ENCODE results near the gene BRCA2.

The BRCA2 gene

DNA sequence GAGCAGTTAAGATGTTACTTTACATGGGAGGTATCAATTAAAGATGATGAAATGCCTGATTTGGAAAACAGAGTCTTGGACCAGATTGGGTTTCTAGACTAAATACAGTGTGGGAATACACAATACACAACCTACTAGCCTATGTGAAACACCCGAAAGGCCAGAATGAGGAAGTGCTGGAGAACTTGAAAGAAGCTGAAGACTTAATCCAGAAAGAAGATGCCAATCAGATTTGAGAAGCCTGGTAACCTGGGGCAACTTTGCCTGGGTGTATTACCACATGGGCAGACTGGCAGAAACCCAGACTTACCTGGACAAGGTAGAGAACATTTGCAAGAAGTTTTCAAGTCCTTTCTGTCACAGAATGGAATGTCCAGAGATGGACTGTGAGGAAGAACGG lies 69.4 kb downstream of the BRCA2 start:
- no peak for DNase-seq

DNA sequence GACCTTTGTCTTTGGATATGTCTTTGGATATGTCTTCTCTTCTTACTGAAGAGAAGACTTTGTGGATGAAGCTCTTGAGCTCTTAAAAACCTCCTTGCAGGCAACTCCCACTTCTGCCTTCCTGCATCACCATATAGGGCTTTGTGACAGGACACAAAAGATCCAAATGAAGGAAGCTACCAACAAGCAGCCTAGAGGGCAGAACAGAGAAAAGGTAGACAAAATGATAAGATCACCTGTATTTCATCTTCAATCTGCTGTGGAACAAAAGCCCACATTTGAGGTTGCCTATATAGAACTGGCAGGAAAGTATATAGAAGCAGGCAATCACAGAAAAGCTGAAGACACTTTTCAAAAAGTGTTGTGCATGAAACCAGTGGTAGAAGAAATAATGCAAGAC lies 70.1 kb downstream of the BRCA2 start:
- no peak for DNase-seq

DNA sequence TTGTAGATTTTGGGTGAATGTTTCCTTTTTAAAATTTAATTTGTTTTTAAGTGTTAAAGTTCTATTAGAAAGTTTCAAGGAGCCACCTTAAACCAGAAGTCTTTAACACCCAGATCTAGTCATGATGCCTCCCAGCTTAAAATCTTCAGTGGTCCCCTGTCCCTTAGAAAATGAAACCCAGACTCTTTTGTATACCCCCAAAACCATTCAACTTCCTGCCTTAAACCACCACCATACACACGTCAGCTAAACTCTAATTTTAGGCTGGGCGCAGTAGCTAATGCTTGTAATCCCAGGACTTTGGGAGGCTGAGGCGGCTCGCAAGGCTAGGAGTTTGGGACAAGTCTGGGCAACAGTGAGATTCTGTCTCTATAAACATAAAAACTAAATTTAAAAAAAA lies 74.7 kb downstream of the BRCA2 start:
- DNase-seq: no peak

DNA sequence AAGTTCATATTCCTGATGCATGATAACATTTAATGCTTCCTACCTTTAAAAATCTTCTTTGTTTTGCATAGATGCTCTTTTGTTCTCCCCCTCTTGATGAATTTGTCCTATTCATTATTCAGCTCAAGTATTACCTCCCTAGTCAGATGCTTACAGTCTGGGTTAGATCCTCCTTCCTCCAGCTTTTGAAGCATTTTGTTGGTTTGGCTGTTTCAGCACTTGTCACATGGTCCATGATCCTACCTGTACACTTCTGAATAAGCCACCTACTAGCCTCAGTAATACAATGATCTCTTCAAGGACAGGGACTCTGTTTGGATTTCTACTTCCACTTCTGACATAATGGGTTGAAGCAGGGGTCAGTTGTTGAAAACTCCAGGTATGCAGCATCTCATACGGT lies 75.2 kb downstream of the BRCA2 start:
- DNase-seq: no peak

DNA sequence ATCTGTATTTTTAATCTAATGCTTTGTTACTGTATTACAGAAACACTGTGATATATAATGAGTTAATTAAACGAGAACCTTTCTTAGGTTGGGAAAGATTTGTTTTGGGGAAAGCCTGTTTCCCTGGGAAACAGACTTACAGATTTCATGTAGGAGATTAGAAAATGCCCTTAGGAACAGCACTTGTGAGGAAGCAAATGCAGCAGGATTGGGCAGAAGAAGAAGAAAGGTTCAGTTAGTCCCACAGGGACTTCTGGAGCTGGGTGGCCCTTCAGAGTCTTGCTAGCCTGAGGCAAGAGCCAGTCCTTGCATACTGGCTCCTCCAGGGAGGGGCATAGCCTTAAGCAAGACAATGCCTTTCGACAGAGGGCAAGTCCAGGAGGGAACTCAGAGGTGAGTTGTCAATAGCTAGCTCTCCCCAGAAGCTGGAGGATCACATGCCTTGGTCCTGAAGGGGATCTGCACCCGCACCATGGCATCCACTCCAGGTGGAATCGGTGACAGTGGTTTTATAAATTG lies 75.9 kb downstream of the BRCA2 start:
- DNase-seq: no peak

DNA sequence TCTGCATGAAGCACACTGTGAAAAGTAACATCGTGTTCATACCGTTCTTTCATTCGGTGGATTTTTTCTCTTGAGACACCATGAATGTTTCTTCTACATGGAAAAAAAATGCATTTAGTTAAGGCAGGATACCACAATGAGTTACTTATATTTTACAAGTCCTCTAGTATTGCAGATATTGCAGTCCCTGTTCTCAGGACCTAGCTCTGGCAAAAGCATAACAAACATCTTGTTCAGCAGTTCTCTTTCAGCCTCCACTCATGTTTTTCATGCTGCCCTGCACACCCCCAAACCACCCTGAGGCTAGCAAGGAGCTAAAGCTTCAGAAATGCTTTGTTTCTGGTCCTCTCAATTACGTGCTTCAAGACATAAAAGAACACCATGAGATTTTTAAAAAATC lies 87.8 kb downstream of the BRCA2 start:
- DNase-seq: no peak

DNA sequence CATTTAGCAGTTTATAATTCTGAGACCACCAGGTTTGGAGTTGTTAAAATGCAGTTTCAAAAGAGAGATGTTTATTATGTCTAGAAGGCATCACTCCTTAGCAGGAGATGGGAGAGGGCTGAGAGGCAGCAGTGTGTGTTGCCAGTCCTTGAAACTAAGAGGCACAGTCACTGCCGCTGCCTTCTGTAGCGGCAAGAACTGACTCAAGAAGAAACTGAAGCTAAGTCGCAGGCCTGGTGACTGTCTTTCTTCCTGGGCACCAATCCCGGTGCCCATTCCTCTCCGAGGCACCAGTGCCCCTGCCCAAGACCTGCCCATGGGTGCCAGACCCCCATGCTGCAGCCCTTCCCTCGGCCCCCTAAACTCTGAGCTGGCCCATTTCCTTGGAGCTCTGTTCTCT lies 92.5 kb downstream of the BRCA2 start:
- DNase-seq: no peak

DNA sequence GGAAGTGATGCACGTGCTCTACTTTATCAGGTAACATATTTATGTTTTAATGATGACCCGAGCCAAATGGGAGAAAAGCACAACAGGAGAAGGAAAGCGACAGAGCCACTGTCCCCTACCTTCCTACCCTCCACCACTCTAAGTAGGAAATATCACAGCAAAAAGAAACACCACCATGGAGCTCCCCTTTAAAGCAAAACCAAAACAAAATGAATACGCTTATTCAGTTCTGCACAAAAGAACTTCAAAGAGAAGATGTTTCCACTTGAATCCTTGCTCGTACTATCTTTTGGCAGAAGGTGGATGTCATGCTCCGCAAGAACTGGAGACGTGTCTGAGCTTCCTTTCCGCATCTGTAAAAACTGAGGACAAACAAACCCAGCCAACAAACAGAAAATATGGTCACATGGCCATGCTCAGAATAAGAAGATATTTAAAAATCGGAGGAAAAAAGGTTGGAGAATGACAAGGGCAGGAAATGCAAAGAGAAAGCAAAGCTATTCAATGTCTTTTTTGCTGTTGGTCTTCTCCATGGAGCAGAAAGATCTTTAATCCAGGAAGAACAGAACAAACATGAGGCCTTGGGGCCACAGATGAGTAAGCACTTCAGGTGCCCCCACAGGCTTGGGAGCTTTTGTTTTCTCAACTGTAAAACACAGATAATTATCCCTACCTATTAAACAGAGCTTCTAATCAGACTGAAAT lies 93.1 kb downstream of the BRCA2 start:
- DNase-seq: no peak

DNA sequence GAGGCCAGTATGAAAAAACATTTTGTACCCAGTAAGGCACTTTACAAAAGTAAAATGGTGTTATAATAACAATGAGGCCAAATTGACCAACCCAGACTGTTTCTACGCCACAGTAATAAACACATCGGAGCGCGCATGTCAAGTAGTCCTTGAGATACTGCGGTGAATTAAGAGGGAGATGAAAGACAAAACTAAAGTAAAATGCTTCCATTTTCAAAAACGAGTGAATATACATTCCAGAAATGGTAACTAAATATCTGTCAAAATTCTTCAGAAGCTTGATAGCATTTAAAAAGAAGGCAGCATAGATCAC lies 93.6 kb downstream of the BRCA2 start:
- no peak for DNase-seq

DNA sequence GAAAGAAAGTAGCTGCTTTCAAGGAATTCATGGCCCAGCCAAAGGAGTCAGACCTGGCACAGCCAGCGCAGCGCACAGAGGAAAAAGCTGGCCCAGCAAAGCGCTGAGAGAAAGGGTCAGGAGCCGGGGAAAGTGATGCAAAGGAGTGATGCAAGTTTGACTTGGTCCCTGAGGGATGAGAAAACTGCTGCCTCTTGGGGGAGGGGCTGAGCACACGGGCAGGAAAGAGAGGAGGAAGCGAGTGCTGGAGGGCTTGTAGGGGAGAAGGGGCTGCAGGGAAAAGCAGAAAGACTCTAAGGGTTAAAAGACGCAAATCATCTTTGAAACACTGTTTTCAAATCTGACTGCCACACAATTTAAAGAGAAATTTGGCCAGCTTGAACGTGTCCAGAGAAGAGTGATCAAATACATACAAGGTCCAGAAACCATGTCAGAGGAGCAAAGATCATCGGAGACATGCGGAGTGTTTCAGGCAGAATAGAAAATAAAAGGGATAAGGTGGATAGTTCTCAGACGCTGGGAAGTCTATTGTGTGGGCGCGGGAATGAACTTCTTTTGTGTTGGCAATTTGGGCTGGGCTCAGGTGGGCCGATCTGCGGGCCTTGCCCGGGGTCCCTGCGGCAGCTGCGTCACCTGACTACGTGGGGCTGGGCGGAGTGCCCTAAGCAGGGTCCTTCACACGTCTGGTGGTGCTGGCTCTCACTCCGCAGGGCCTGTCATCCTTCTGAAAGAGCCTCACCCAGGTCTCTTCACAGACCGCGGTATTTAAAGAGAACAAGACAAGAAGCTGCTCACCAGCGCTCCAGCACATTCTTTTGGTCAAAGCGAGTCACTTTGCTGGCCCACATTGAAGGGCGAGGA lies 94.5 kb downstream of the BRCA2 start:
- DNase-seq: no peak

DNA sequence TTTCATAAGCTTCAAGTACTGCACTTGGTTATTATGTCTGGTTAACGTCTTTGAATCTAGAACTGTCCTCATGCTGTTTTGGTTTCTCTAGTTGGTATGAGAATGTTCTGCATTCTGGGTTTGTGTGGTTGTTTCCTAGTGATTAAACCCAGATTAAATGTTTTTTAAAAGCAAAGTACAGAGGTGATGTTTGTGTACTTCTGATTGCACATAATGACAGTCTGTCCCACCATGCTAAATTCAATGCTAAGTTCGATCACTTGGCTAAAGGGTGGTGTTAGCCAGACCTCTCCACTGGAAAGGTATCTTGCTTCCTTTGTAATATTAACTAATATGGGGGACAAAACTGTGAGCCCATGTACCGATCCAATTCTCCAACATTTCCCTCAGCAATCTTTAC lies 98.0 kb downstream of the BRCA2 start:
- DNase-seq: no peak

DNA sequence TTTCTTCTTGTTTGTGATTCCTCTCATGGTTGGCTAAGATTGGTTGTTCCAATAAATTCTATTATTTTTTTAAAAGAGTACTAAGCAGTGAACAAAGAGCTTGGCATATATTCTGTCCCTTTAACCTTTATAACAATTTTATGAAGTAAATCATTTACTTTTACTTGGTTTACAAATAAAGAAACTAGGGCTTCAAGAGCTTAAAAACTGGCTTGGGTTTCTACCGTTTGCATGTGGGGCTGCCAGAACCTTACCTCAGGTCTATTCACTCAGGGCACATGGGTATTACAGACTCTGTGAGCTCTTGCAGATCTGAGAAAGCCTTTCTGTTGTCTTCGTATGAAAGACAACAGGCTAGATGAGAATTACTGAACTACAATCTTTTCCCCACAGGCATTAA lies 99.3 kb downstream of the BRCA2 start:
- no peak for DNase-seq

DNA sequence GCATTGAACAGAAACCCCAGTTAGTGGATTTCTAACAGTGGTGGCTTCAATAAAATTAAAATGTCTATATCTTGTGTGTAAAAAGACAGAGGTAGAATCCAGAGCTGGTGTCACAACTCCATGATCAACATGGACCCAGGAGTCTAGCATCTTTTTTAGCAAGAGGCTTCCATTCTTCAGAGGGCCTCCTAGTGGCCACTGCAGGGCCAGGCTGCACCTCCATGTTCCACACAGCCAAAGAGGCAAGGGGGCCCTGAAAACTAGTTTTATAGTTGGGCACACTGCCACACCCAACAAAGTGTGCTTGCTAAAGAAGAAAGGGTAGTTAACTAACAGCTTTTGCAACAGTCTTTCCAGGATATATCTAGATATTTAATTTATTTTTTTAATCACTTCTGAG lies 99.7 kb downstream of the BRCA2 start:
- no peak for DNase-seq

DNA sequence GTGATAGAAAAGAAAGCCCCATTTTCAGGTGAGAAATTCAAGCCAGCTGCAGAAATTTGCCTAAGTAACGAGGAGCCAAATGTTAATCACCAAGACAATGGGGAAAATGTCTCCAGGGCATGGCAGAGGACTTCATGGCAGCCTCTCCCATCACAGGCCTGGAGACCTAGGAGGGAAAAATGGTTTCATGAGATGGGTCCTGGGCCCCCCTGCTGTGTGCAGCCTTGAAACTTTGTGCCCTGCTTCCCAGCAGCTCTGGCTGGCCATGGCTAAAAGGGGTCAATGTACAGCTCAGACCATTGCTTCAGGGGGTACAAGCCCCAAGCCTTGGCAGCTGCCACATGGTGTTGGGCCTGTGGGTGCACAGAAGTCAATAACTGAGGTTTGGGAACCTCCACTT lies 102.7 kb downstream of the BRCA2 start:
- no peak for DNase-seq

DNA sequence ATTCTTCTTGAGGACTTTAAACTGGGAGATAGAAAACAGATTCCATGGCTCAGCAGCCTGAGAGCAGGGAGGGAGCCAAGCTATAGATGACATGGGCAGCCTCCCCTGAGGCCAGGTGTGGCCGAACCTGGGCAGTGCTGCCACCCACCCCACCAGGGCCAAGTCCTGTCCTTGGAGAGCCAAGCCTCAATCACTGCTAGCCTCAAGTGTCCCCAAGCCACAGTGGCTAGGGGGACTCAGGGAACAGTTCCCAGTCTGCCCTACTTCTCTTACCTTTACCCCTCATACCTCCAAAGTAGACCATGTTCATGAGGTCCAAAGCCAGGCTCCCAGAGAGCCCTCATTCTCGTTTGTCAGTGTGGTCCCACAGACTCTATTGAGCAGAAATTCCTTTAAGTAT lies 104.6 kb downstream of the BRCA2 start:
- no peak for DNase-seq

DNA sequence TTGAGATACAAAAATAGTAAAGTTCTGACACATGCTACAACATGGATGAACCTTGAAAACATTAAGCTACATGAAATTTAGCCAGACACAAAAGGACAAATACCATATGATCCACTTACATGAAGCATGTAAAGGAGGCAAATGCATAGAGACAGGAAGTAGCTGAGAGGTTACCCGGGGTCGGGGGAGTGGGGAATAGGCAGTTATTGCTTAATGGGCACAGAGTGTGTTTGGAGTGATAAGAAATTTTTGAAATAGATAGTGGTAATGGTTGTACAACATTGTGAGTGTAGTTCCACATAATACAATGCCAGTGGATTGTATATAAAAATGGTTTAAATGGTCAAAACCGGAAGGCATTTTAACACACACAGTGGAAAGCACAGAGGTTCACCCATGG lies 108.3 kb downstream of the BRCA2 start:
- no peak for DNase-seq

DNA sequence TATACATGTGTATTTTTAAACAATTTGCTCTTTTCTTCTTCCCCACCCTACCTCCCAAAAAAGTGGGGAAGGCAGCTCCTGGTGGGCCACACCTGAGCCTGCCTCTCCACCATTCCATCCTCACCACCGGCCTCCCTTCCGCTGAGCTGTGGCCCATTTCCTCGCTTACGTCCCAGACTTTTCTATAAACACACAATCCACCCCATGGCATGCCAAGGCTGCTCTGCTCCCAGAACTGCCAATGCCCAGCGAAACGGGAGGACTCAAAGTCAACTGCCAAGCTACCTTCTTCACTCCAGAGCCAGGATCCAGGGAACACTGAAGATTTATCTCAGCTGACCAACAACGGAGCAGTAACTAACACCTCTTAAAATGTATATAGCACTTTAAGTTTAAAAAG lies 109.8 kb downstream of the BRCA2 start:
- DNase-seq: no peak

DNA sequence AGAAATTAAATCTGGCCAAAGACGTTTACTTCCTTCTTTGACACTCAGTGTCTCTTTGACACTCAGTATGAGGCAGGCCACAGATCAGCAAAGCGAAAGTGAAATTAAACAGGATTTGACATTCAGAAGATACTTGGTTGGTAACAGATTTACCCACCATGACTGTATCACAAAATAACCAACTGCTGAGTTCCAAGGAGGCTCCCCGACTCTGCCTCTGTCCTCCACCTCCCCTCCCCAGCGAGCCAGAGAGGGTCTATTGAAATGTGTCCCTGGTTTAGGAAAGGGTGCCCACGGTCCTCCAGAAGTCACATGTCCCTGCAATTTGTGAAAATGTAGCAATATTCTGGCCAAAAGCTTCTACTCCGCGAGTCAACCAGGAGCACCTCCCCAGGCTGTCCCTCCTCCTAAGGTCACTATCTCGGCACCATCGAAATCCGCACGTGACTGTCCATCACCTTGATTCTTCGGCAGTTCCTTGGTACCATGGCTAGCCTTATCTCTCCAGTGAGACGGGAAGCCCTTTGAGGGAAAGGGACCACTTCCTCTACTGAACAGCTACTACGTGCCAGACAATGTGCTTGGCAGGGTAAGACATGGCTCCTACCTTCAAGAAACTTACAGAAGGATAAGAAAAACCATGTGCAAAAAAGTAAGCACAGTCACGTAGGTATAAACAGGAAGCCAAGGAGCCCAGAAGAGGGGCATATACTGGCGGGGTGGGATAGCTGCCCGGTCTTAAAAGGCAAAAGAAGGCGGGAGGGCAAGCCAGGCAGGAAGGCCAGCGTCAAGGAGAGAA lies 111.1 kb downstream of the BRCA2 start:
- DNase-seq: peak; percentile 77

DNA sequence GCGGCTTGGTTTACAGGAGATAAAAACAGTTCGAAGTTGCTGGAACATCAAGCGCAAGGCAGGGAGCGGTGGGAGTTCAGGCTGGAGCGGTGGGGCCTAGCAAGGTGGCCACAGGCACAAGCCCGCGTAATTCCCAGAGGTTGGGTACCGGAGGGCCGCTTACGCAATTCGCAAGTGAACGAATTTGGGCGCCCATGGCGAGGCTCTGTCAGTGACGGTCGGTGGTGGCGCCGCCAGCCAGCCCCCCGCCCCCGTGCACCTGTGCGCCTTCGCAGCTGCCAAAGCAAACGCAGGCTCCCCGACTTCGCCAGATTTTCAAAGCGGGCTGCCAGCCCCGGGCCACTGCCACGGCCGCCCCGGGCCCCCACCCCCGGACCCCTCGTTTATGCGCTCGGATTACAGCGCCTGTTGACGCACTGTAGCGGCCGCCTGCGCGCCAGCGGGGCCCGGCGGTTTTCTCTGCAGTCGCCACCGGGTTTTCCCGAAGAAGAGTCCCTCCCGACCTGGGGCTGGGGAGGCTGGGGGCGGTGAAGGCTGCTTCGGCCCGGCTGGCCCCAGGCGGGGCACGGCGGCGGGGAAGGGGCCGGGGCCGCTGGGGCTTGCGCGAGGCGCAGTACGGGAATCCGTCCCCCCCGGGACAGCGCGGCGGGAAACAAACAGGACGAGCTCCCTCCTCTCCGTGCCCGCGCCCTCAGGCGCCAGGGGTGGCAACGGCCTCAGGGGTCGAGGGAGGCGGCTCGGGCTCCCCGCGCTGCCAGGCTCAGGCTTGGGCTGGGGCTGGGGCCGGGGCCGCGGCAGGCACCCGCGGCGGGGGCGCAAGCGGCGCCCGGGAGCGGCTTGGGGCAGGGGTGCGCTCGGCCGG lies 111.9 kb downstream of the BRCA2 start:
- DNase-seq: peak in 1 of 2 donors; percentile 44

DNA sequence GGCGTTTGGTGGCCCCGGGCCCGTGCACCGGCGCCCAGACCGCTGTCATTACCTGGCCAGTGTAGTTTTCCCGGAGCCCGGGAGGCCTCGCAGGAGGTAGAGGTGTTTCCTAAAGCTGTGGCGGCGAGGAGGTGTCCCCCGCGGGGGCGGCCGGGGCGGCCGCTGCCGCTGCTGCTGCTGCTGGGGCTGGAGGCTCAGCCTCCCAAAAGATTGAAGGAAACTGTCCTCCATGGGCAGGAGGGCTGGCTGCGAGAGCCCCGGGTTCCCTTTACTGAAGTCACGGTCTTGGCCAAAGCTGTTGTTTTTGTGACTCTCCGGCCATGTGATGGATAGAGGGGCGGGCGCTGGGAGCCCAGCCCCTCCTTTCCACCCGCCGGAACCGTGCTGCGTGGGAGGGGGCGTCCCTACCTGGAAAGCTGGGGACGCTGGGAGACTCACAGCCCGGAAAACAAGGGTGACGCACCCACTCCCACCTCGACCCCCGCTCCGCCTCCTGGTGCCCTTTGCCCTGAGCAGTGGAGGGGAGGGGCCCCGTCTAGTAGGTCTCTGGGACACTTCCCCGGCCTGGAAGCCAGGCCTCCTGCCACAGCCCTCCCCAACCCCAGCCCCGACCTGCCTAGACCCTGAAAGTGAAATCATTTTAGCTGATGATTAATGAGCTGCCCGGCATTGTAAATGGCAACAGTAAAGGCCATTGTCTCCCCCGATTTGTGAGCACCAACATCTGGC lies 112.7 kb downstream of the BRCA2 start, which contains the start of gene N4BP2L1:
Gene N4BP2L1, minus strand, starts transcription at position 279 of the 729 bp plus-strand sequence. Its CDS starts 48 bp downstream, at position 231.
- peak; percentile 95 to 99 for DNase-seq

DNA sequence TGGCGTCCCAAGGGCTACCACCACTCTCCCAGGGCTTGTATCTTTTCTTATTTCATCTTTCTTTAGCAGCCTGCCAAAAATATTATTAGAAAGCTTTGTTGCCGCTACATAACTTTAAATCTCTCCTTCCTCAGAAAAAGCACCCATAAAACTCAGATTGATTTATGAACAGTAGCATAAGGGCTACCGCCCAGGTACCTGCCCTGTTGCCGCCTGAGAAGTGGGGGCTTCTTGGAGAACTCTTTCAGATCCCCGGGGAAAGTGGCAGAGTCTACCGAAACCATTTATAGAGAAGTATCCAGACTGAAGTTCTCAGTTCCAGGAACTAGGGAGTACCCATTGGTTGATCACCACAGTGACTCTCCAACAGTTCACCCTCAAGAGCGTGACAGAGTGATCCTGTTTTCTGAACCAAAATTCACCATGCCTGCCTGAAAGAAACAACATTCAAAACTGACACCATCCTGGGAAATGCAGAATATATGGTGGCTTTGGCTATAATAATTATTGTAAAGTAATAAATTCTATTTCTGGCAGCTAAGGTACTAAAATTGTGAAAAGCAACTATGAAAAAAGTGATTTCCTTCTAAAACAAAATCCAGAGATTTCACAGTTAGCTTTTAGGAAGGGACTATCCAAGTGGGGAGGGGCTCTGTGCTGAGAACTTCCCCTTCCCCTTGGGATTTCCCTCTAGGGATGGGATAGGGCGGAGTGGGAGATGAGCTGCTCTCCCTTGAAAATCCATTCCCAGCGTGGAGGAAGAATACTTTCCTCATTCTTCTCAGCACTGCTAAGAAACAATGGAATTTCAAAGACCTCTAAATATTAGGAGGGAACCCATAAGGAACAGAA lies 113.5 kb downstream of the BRCA2 start:
- DNase-seq: peak; percentile 80 to 86

All from inflammatory macrophage treated with lipopolysaccharide for 1 hour (primary cell).